Measurements from ENCODE around the gene ADD1. TPM values are rescaled to one million over a fixed set of nuclear protein-coding genes. Genes with fewer than 3 reads are reported as not detected.
A peak's percentile ranks its signal among the peaks of the same experiment; 100 is the strongest.

The ADD1 gene
- total and polyA plus RNA-seq, 2 of the 13 experiments (the other 11 are each of a cell fraction or from before 2014, with no cell fraction given): 73.9 to 122 TPM

GRCh38 chr4:2953496-2953895, 109.9 kb downstream of the ADD1 start:
- ATAC-seq (no peak), DNase-seq (ENCODE audit: low spot score) (no peak), FAIRE-seq (no peak)
- H3K79me2 ChIP-seq (ENCODE audit: insufficient read depth, low read length): peaks cover 8% of the 10 kb centered on the region
- H3K27ac ChIP-seq (ENCODE audit: extremely low read length, insufficient read depth, low read length): peak overlapping the region; percentile 46
- in situ Hi-C loops (cut with HindIII; ENCODE audit: extremely low pct_ligation_motif_present, low pct_unique_long_range_greater_than_20kb): no loop called here
- no peaks in the 10 kb centered on the region for H3K9me3 ChIP-seq (ENCODE audit: low read length)
- H3K36me3 ChIP-seq (replicated peaks in 1 of 2; ENCODE audit: control insufficient read depth in 1 of 2, insufficient read depth in 2 of 2, low read length in 2 of 2): peaks cover 36 to 80% of the 10 kb centered on the region in 2 experiments
- TF ChIP-seq ZNF18 (CRISPR knock-in tag; IDR thresholded peaks at IDR 0.05; ENCODE audit: insufficient replicate concordance) (no peak), ZBTB33 (CRISPR knock-in tag; IDR thresholded peaks at IDR 0.05) (peak; percentile 55; the same call in 1 of the 2 replicates)
- no peak overlapping the region for H3K4me2 ChIP-seq (ENCODE audit: low read depth, low read length)
- intact Hi-C loops (cut with micrococcal nuclease; ENCODE audit: unreplicated experiment): no loop called here
- H3K4me3 ChIP-seq (replicated peaks in 1 of 3; ENCODE audit: insufficient read depth in 1 of 3, low read depth in 2 of 3, low read length in 3 of 3): no peak overlapping the region
- POLR2A ChIA-PET: interaction anchor here (1.4 to 2.0 kb wide), 2 partner anchors 10 to 18 kb away, joined by 5 to 15 read pairs; partner anchors contain the start of genes GRK4 and NOP14
- H3K27me3 ChIP-seq (ENCODE audit: control insufficient read depth in 1 of 2, insufficient read depth in 2 of 2, low read length in 2 of 2): no peaks in the 10 kb centered on the region
- CTCF ChIA-PET (ENCODE audit: low intra/inter-chr PET ratio, low total read pairs): interaction anchor here (1.4 to 1.5 kb wide), 2 partner anchors 10 to 512 kb away, joined by 6 to 10 read pairs; partner anchors contain the start of genes GRK4 and NOP14
- BruUV-seq (replicated peaks): no TSS peak
- 74% methylated on average over 6 of the region's 6 CpGs for WGBS (ENCODE audit: low lambda C conversion rate)
- H2AFZ ChIP-seq (ENCODE audit: low read length): no peak overlapping the region
- peaks cover 23% of the 10 kb centered on the region; the same call in 1 of the 2 replicates for H3K4me1 ChIP-seq (ENCODE audit: insufficient read depth, low read length)
- H4K20me1 ChIP-seq (ENCODE audit: insufficient read depth, low read length): peaks cover 11% of the 10 kb centered on the region
- no peak overlapping the region for H3K9ac ChIP-seq (ENCODE audit: insufficient read depth, low read depth, low read length)
